GM12872 (cell line): ENCODE data around the gene GLCCI1.
A peak's percentile ranks its signal among the peaks of the same experiment; 100 is the strongest.

Source experiments
- CTCF ChIP-seq: IDR thresholded peaks from 3 replicates; pipeline ENCODE4 v1.5.1; 2011; ENCODE audit warnings: low read depth, mild to moderate bottlenecking, low read length, moderate library complexity; ENCODE audit not compliant: insufficient read depth

GLCCI1 gene

GRCh38 chr7:8035647-8036518 is 67.3 kb downstream of the GLCCI1 start:
- peak; percentile 70 for TF ChIP-seq CTCF

DNA sequence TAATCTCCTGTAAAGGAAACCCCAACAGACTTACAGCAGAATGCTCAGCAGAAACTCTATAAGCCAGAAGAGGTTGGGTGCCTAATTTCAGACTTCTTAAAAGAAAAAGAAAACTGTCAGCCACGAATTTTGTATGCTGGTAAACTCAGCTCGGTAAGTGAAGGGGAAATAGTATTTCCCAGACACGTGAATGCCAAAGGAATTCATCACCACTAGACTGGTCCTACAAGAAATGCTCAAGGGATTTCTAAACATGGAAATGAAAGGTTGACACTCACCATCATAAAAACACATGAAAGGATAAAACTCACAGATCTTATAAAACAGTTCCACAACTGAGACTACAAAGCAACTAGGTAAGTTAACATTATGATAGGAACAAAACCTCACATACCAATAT is 68.6 kb downstream of the GLCCI1 start:
- TF ChIP-seq CTCF: no peak

- TF ChIP-seq CTCF: no peak
Measured at GRCh38 chr7:8040768-8041369, 72.3 kb downstream of the GLCCI1 start.

DNA sequence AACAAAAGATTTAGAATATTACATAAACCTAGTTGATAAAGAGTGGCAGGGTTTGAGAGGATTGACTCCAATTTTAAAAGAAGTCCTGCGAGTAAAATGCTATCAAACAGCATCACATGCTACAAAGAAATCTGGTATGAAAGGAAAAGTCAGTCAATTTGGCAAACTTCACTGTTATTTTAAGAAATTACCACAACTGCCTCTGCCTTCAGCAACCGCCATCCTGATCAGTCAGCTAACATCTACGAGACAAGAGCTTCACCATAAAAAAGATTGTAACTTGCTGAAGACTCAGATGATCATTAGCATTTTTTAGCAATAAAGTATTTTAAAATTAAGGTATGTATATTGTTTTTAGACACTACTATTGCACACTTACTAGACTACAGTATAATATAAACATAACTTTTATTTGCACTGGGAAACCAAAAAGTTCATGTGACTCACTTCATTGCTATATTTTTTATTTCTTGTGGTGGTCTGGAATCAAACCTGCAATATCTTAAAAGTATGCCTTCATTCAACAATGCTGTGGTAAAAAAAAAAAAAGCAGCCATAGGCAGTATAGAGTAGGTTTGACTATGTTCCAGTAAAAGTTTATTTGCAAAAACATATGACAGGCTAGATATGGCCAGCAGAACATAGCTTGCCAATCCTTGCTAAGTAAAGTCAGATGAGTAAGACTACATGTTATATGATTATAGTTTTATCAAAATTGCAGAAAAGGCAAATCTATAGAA is 74.4 kb downstream of the GLCCI1 start:
- no peak for TF ChIP-seq CTCF

- no peak for TF ChIP-seq CTCF
Measured at GRCh38 chr7:8044761-8045430, 76.3 kb downstream of the GLCCI1 start.

- no peak for TF ChIP-seq CTCF
Measured at GRCh38 chr7:8051373-8051772, 82.8 kb downstream of the GLCCI1 start.

DNA sequence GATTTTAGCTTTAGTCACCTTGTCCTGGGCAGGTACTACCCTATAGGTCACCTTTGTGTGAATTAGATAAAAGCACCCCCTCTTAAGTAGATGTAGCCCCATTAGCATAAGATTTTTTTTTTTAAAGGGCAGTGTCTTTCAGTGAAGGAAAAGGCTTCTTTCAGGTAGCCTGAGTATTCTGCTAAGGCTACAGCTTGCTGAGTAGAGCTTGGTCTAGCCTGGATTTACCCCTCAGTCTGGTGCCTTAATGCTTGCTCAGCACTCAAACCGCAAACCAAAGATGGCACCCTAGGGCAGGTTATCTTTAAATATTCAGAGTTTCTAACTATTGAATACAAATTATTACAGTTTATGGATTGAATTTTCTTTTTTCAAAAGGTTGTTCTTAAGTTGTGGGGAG is 83.4 kb downstream of the GLCCI1 start:
- TF ChIP-seq CTCF: no peak
